Tongue (tissue), 2 donors: ENCODE measurements around the gene RNU1-2. TPM values are rescaled to one million over a fixed set of nuclear protein-coding genes. Genes with fewer than 3 reads are reported as not detected.
"Not testable (repeated sequence)": the region's sequence is repeated elsewhere in the genome, so short reads cannot be mapped to it uniquely, and the experiment has no call there.

Experiments used
- DNase-seq: peaks from one replicate; pipeline ENCODE4 v3.0.0-alpha.2; 2015
- total RNA-seq: library from RNA; depleted of rRNA; stranded (reverse); fragments of >200 nt; gene quantifications from one replicate; pipeline ENCODE4 v1.2.3, GENCODE V29; 2014

Gene RNU1-2
- total RNA-seq, 1 donor from 2014 or later: under 0.01 TPM

GRCh38 chr1:16911851-16912721 is 16.3 kb downstream of the RNU1-2 start:
- DNase-seq: not testable (repeated sequence)

- DNase-seq: not testable (repeated sequence)
Measured at GRCh38 chr1:16912742-16913141, 17.0 kb downstream of the RNU1-2 start.

GRCh38 chr1:16913181-16913832 is 17.5 kb downstream of the RNU1-2 start:
- DNase-seq: no peak

- DNase-seq: peak; percentile 98
Measured at GRCh38 chr1:16913833-16914662, 18.3 kb downstream of the RNU1-2 start.

- not testable (repeated sequence) for DNase-seq
Measured at GRCh38 chr1:16914928-16915626, 19.3 kb downstream of the RNU1-2 start.

- no peak for DNase-seq
Measured at GRCh38 chr1:16915627-16915973, 19.8 kb downstream of the RNU1-2 start.

GRCh38 chr1:16916036-16916880 is 20.5 kb downstream of the RNU1-2 start:
- DNase-seq: not testable (repeated sequence)

GRCh38 chr1:16918371-16918770 is 22.6 kb downstream of the RNU1-2 start:
- no peak for DNase-seq

GRCh38 chr1:16918936-16919665 is 23.3 kb downstream of the RNU1-2 start:
- not testable (repeated sequence) for DNase-seq

- DNase-seq: no peak
Measured at GRCh38 chr1:16920951-16921350, 25.2 kb downstream of the RNU1-2 start.

GRCh38 chr1:16921391-16922185 is 25.8 kb downstream of the RNU1-2 start, which contains the start of gene CROCC:
TSS of gene CROCC (plus strand) at chr1:16921931. CDS start at chr1:16922019, 88 bp downstream.
- peak; percentile 82 for DNase-seq

- DNase-seq: no peak
Measured at GRCh38 chr1:16922466-16922865, 26.7 kb downstream of the RNU1-2 start.

- DNase-seq: no peak
Measured at GRCh38 chr1:16922885-16923431, 27.2 kb downstream of the RNU1-2 start.

- no peak for DNase-seq
Measured at GRCh38 chr1:16924216-16924918, 28.6 kb downstream of the RNU1-2 start.

GRCh38 chr1:16924919-16925477 is 29.2 kb downstream of the RNU1-2 start:
- no peak for DNase-seq

GRCh38 chr1:16925635-16926490 is 30.1 kb downstream of the RNU1-2 start:
- DNase-seq: no peak

GRCh38 chr1:16926491-16927073 is 30.8 kb downstream of the RNU1-2 start:
- peak; percentile 86 for DNase-seq
